Renal cortex interstitium (tissue), 11 donors: ENCODE measurements around the gene PTPN1. TPM values are rescaled to one million over a fixed set of nuclear protein-coding genes. Genes with fewer than 3 reads are reported as not detected.
"Not testable (repeated sequence)": the region's sequence is repeated elsewhere in the genome, so short reads cannot be mapped to it uniquely, and the experiment has no call there.

Source experiments
- DNase-seq, 11 donors: peaks; one replicate each; pipeline ENCODE4 v3.0.0-alpha.2; 2013; ENCODE audit warnings: low read depth in 9 of 11, low spot score in 4 of 11; ENCODE audit errors: extremely low read depth in 1 of 11
- polyA plus RNA-seq, 3 donors: library from polyadenylated mRNA; unstranded; fragments of 120-200 nt; gene quantifications; one replicate each; pipeline ENCODE4 v1.2.1, GENCODE V29; 2013; ENCODE audit not compliant: insufficient read length in 3 of 3

The PTPN1 gene
- polyA plus RNA-seq, 3 donors: 32.8 to 33.4 (median 32.8) TPM

GRCh38 chr20:50610212-50610718 lies 100.1 kb downstream of the PTPN1 start:
- no peak for DNase-seq

GRCh38 chr20:50611128-50611810 lies 101.1 kb downstream of the PTPN1 start:
- no peak for DNase-seq

- no peak for DNase-seq
Measured at GRCh38 chr20:50613438-50614169, 103.4 kb downstream of the PTPN1 start.

GRCh38 chr20:50615407-50615806 lies 105.2 kb downstream of the PTPN1 start:
- DNase-seq: no peak

GRCh38 chr20:50617022-50617421 lies 106.8 kb downstream of the PTPN1 start:
- no peak for DNase-seq

- no peak for DNase-seq
Measured at GRCh38 chr20:50618537-50618936, 108.4 kb downstream of the PTPN1 start.

- DNase-seq: not testable (repeated sequence)
Measured at GRCh38 chr20:50620459-50620858, 110.3 kb downstream of the PTPN1 start.

GRCh38 chr20:50621068-50621665 lies 111.0 kb downstream of the PTPN1 start:
- no peak for DNase-seq

- DNase-seq: peak in 2 of 11 donors; percentile 59 to 65
Measured at GRCh38 chr20:50624351-50625016, 114.3 kb downstream of the PTPN1 start.

- no peak for DNase-seq
Measured at GRCh38 chr20:50625986-50626677, 115.9 kb downstream of the PTPN1 start.

- no peak for DNase-seq
Measured at GRCh38 chr20:50627747-50628146, 117.6 kb downstream of the PTPN1 start.

GRCh38 chr20:50628332-50628731 lies 118.1 kb downstream of the PTPN1 start:
- DNase-seq: no peak

- no peak for DNase-seq
Measured at GRCh38 chr20:50628853-50629669, 118.9 kb downstream of the PTPN1 start.

- DNase-seq: no peak
Measured at GRCh38 chr20:50629670-50630045, 119.5 kb downstream of the PTPN1 start.

- DNase-seq: no peak
Measured at GRCh38 chr20:50630578-50631263, 120.5 kb downstream of the PTPN1 start.

- no peak for DNase-seq
Measured at GRCh38 chr20:50632236-50632635, 122.1 kb downstream of the PTPN1 start.

GRCh38 chr20:50632701-50633100 lies 122.5 kb downstream of the PTPN1 start:
- no peak for DNase-seq

- DNase-seq: no peak
Measured at GRCh38 chr20:50633361-50633760, 123.2 kb downstream of the PTPN1 start.
